NCI-H748 (cell line): ENCODE data around the gene CHD1.
"Not testable (repeated sequence)": the region's sequence is repeated elsewhere in the genome, so short reads cannot be mapped to it uniquely, and the experiment has no call there.

Experiments
- DNase-seq: peaks from one replicate; lab custom pipeline; 2025; ENCODE audit not compliant: unreplicated experiment; lab: John Stamatoyannopoulos, UW

CHD1 gene

DNA sequence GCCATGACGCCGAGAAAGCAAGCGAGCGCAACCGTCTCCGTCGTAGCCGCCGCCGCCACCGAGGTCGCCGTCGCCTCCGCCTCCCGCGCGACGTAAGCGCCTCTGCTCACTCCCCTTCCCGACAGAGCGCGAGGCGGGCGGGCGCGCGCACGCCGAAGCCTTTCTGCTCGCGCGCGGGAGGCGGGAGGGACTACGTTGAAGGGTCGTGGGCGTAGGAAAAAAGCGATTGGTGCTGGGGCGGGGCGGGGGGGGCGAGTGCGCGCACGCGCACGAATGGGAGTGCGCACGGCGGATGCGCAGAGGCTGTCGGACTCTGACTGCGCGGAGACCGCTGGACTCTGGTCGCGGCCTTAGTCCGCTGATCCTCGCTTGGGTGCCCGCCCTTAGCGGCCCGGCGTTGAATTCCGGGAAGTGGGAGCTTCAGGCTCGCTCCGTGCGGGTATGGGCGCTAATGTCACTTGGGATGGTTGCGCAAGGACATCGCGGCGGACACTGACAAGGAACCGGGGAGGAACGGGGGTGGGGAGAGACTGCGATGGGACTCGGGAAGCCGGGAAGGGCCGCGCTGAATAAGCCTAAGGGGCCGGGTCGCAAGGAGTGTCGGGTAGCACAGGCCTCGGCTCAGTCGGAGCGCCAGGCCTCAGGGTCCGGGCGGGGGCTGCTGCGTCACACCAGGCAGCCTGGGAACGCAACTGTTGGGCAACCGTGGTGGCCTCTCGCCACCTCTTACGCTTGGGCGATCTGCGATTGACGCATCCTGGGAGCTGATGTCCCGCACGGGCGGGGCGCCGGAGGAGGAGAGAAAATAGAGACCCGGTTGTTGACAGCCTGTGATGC lies at the start of gene CHD1:
Gene CHD1, minus strand, starts transcription at position 135 of the 837 bp plus-strand sequence. CDS start 2,621 bp downstream, outside the sequence.
- DNase-seq = peak; percentile 99

DNA sequence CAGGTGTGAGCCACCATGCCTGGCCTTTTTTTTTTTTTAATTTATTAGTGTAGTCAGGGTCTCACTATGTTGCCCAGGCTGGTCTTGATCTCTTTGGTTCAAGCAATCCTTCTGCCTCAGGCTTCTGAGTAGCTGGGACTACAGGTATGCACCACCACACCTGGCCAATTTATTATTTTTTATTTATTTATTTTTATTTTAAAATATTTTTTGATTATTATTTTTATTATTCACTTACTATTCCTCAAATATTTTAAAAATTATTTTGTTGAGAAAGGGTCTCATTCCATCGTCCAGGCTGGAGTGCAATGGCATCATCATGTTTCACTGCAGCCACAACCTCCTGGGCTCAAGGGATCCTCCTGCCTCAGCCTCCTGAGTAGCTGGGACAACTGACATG lies 49.7 kb upstream of the CHD1 start:
- DNase-seq = no peak

DNA sequence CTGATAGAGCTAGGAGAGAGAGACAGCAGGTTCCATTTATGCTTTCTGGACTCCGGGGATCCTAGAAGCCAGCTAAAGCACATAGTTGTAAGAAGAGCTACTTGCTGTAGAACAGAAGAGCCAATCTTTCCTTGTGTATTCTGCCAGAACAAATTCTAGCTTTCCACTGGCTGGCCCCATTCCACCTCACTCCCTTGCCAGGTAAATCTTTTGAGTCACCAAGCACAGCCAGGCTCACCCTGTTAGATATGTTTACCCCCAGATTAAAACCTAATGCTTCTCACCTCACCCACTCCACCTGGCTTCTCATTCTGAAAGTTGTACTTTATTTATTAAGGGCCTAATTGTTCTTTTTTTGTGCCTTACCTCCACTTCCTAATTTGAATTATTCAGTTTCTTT lies 48.9 kb upstream of the CHD1 start:
- DNase-seq = no peak

DNA sequence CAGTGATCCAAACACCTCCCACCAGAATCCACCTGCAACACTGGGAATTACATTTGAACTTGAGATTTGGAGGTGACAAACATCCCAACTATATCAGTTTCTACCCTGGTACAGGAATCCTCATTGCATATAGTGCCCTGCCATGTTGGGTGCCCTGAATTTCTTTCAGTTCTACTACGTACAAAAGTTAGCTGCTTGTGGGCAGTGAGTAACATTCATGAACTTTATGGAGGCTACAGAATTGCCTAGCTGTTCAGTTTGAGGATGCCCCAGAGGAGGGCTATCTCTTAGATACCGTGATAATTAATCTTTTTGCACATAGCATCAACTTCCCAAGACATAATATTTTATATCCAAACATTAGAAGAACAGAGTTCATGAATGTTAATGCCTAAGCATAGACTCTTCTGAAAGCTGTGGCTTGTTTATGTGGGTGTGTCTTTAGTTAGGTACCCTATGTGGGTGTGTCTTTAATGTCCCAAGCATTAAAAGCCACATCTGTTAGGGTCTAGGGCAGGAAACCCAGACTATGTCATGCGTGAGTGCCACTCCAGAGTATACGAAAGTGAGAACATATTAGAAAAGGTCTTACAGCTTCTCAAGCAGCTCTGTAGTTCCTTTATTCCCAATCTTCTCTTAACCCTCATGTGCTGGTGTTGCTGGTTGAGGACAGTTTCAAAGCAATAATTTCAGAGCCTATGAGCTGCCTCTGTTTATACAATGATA lies 47.0 kb upstream of the CHD1 start:
- no peak for DNase-seq

DNA sequence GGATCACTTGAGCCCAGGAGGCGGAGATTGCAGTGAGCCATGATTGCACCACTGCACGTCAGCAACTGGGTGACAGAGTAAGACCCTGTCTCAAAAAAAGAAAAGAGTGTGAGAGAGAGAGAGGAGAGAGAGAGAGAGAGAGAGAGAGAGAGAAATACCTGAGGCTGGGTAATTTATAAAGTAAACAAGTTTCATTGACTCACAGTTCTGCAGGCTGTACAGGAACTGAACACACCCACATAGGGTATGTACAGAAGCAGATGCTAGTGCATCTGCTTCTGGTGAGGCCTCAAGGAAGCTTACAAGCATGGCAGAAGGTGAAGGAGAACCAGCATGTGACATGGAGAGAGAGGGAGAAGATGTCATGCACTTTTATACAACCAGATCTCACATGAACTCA lies 46.4 kb upstream of the CHD1 start:
- DNase-seq = peak; percentile 7

DNA sequence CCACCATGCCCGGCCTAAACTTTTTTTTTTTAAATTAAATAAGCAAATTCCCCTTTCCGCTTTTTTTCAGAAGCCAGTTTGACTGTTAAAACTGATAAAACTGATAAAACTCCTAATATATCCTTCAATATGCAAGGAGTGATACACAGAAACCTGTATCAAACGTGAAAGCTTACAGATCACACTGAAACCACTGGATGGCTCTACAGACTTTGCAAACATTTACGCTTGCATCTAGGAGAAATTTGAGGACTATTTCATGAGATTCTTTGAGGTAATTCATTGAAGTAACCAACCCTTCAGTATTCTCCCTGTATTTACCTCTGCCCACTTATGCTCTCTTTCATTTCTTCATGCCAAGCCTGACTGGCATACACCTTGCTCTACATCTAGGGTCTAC lies 40.6 kb upstream of the CHD1 start:
- no peak for DNase-seq

DNA sequence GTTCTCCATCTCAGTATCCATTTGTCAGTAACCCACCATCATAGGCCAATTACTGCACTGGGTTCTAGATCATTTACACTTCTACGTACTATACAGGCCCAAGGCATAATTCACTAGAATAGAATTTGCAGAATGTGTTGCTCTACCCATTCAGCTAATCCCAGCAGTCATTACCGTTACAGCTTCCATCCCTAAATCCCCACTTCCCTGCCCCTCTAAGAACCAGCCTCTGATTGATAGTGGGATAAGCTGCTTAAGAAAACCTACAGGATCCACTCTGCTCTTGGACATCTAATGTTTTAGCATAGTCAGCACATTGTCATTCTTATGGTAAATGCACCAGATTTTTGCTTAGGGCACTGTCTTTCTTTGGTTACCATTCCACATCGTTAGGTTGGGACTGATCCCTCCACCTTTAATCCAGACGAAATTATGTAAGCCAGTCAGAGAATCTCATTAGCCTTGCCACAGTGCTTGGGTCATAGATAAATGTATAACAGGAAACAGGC lies 39.3 kb upstream of the CHD1 start:
- DNase-seq = no peak

DNA sequence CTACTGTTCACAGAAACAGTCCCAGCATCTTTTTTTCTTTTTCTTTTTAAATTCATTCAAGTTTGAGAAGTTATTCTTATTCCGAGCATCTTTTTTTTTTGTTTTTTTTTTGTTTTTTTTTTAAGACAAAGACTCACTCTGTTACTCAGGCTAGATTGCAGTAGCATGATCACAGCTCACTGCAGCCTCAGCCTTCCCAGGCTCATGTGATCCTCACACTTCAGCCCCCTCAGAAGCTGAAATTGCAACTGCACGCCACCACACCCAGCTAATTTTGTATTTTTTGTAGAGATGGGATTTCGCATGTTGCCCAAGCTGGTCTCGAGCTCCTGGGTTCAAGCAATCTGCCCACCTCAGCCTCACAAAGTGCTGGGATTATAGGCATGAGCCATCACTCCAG lies 36.4 kb upstream of the CHD1 start:
- no peak for DNase-seq

DNA sequence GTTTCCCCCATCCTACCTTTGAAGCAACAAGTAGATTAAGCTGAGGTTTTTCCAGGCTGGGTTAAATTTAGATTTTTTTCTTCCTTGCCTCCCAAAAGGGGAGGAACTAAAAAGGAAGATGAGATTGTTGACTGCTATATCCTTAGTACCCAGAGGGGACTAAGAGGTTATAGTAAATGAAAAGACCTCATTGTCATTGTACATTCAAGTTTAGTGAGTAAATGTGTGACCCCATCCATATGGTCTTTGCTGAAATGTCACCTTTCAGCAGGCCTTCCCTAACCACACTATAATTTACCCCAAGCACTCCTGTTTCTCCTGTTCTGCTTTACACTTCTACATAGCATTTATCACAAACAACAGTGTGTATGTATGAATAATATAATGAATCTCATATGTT lies 35.8 kb upstream of the CHD1 start:
- no peak for DNase-seq

DNA sequence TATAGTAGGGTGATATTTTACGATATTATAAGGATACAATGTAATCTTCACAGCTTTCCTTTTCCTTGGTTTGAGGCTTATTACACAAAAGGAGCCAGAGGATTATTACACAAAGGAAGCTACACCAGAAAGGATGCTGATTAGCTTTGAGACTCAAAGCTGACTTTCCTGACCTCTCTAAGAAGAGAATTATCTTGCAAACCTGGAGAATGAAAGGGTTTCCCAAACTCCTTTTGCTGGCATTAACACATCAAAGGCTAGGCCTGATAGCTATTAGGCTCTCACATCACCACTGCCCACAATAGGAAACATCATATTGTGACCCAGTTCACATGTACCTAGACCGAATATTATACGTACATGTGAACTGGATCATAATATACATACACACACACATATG lies 34.2 kb upstream of the CHD1 start:
- DNase-seq = no peak

DNA sequence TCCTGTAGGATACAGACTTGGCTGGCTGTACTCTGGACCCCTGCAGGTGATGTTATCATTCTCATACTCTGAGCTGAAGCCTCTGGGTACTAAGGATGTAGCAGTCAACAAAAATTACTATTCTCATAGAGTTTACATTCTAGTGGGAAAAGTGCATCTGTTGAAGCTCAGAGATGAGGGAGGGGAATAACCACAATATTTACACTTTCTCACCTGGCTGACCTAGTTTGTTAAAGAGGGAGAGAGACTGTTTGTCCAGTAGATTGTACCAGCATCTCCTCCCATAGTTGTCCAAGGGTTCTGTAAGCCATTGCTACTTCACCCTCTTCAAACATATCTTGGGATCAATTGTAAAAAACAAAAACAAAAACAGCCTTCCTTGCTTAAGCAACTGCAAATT lies 33.8 kb upstream of the CHD1 start:
- no peak for DNase-seq

DNA sequence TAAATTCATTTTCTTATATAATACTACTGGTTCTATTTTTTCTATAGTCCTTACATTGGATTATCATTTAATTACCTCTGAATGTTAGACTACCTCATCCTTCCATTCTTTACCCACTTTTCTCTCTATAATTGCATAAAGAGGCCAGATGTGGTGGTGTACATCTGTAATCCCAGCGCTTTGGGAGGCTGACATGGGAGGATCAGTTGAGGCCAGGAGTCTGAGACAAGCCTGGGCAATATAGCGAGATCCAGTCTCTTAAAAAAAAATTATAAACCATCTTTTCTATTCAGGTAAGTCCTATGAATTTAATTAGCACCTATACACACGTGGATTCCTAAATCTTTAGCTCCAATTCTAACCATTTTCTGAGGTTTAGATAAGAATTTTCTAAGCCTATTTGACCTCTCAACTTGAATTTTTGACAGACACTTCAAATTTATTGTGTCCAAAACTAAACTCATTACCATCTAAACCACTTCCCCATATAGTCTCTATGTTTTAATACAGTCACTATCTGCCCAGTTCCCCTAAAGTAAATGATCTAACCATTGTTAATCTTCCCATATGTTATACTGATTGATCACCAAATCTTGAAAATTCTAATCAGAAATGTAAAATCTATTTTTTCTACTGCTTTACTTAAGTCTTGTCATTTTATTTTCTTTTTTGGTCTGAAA lies 33.0 kb upstream of the CHD1 start:
- no peak for DNase-seq

DNA sequence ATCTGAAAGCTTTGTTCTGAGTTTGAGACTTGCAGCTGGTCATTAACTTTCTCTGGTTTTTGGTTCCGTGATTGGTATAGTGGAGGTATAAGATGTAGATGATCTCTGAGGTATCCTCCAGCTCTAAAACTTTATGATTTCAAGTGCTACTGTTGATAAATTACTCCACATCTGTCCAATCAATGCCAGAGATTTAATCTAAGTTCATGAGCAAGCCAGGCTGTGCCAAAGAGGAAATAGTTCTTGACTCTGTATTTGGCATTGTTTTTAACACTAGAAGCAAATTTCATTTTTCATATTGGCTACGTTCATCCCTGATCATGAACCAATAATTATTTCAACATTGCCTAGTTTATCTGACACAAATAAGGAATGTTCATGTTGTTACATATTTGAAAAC lies 28.5 kb upstream of the CHD1 start:
- no peak for DNase-seq

DNA sequence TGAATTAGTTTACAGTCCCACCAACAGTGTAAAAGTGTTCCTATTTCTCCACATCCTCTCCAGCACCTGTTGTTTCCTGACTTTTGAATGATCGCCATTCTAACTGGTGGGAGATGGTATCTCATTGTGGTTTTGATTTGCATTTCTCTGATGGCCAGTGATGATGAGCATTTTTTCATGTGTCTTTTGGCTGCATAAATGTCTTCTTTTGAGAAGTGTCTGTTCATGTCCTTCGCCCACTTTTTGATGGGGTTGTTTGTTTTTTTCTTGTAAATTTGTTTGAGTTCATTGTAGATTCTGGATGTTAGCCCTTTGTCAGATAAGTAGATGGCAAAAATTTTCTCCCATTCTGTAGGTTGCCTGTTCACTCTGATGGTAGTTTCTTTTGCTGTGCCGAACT lies 27.1 kb upstream of the CHD1 start:
- not testable (repeated sequence) for DNase-seq

DNA sequence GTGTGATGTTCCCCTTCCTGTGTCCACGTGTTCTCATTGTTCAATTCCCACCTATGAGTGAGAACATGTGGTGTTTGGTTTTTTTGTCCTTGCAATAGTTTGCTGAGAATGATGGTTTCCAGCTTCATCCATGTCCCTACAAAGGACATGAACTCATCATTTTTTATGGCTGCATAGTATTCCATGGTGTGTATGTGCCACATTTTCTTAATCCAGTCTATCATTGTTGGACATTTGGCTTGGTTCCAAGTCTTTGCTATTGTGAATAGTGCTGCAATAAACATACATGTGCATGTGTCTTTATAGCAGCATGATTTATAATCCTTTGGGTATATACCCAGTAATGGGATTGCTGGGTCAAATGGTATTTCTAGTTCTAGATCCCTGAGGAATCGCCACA lies 26.7 kb upstream of the CHD1 start:
- not testable (repeated sequence) for DNase-seq

DNA sequence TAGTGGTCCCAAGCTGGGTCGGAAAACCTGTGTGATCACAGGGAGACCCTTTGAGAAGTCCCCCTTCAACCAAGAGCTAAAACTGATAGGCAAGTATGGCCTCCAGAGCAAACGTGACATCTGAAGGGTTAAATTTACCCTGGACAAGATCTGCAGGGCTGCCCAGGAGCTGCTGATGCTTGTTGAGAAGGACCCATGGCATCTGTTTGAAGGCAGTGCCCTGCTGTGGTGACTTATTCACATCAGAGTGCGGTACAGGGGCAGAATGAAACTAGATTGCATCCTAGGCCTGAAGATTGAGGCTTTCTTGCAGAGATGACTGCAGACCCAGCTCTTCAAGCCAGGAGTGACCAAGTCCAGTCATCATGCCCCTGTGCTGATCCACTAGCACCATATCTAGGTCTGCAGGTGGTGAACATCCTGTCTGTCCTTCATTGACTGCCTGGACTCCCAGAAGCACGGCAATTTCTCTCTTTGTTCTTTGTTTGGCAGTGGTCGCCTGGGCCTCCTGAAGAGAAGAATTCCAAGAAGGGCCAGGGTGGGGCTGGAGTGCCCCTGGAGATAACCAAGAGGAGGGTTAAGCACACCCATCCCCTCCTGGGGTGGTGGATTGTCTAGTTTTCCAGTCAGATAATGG lies 25.7 kb upstream of the CHD1 start:
- no peak for DNase-seq

DNA sequence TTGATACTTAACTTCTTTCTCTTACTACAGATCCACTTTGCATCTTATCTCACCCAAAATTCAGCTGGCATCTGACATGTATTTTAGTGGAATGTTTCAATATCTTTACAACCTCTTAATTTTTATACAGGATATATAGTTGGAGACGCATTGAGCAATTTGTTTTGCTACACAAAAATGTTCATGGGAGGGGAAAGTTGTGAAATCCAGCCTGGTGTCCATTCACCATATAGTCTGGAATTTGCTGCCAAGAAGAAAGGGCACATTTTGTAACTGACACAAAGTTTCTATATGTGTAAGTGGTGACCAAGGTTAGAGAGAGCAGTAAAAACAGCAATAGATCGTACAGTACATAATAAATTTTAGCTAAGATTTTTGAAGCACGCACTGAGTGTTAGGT lies 14.0 kb upstream of the CHD1 start:
- DNase-seq = no peak

DNA sequence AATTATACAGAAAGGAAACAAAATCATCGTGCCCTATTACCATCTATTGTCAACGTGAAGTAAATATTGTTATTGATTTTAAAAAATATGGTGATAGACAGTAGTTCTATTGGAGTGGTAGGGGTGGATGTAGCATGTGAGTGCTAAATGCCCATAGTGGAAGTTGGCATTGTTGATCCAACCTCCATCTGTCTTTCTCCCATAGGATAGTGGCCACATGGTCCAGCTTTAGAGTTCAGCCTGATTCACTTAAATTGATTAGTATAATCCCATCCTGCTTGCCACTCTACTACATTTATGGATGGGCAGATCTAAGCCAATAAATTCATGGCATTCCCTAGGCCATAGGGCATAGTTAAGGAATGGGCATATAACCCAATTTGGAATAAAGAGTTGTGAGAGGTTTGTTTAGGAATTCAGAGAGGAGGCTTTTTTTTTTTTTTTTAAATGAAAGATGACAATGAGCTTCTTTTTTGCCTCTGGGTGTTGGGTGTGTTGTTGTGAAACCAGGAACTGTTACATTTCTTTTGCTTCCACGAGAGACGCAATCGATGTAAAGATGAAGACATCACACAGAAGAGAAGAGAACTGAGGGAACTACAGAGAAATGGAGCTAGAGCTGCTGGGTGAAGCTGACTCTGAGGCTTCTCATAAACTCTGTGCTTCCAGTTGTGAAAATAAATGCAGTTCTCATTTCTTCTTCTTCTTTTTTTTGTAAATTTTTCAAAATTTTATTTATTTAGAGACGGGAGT lies 12.5 kb upstream of the CHD1 start:
- DNase-seq = no peak

DNA sequence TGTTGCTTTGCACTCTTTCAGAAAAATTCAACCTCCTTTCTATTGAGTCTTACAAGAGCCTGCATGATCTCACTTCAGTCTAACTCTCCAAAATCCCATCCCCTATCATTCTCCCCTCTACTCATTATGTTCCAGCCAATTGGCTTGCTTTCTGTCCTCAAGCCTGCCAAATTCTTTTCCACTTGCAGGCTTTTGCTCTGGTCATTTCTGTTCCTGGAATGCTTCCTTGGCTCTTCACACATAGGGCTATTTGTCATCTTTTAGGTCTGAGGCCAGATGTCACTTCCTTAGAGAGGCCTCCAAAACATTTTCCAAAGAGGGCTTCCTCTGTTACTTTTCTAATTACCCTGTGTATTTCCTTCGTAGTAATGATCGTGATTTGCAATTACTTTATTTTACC lies 11.8 kb upstream of the CHD1 start:
- DNase-seq = no peak

DNA sequence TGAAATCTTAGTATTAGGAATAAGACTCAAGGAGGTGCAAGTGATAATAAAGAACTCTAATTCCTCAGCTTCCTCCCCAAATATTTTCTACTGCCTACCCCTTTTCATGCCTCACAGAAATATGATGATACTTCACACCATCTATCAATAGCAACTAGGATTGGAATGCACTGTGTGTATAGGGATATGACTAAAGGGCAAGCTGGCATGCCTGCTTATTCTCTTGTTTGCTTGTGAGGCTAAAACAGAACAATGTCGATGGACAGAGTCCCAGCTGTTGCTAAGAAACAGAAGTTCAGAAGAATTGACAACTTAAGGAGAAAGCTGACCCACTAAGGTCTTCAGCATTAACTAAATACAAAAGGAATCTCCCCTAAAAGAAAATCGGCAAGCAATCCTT lies 9.7 kb upstream of the CHD1 start:
- no peak for DNase-seq
